IPS-20b (cell line): Measurements from ENCODE around the gene KRTAP10-10.
"Not testable (repeated sequence)": the region's sequence is repeated elsewhere in the genome, so short reads cannot be mapped to it uniquely, and the experiment has no call there.

Experiments
- H3K27ac ChIP-seq: one replicate; pipeline ENCODE4 v1.5.1; 2013; ENCODE audit warnings: low read length
- H3K27me3 ChIP-seq: 2 replicates; pipeline ENCODE4 v1.6.1; 2013; ENCODE audit warnings: mild to moderate bottlenecking, low read length, inconsistent platforms; ENCODE audit not compliant: insufficient read depth
- H3K36me3 ChIP-seq: 2 replicates; pipeline ENCODE4 v1.6.1; 2013; ENCODE audit warnings: low read depth, mild to moderate bottlenecking, inconsistent platforms, low read length, moderate library complexity; ENCODE audit not compliant: insufficient read depth
- H3K4me1 ChIP-seq: 2 replicates; pipeline ENCODE4 v1.6.1; 2013; ENCODE audit warnings: mild to moderate bottlenecking, control low read depth, inconsistent platforms, low read length, moderate library complexity; ENCODE audit not compliant: insufficient read depth
- H3K4me3 ChIP-seq: 2 replicates; pipeline ENCODE4 v1.5.1; 2013; ENCODE audit warnings: mild to moderate bottlenecking, low read length, inconsistent platforms
- H3K9ac ChIP-seq: 2 replicates; pipeline ENCODE4 v1.6.1; 2013; ENCODE audit warnings: low read depth, mild to moderate bottlenecking, inconsistent platforms, low read length, moderate library complexity
- H3K9me3 ChIP-seq: 2 replicates; pipeline ENCODE4 v1.6.1; 2013; ENCODE audit warnings: mild to moderate bottlenecking, low read depth, low read length, inconsistent platforms; ENCODE audit not compliant: insufficient read depth

Gene KRTAP10-10

DNA sequence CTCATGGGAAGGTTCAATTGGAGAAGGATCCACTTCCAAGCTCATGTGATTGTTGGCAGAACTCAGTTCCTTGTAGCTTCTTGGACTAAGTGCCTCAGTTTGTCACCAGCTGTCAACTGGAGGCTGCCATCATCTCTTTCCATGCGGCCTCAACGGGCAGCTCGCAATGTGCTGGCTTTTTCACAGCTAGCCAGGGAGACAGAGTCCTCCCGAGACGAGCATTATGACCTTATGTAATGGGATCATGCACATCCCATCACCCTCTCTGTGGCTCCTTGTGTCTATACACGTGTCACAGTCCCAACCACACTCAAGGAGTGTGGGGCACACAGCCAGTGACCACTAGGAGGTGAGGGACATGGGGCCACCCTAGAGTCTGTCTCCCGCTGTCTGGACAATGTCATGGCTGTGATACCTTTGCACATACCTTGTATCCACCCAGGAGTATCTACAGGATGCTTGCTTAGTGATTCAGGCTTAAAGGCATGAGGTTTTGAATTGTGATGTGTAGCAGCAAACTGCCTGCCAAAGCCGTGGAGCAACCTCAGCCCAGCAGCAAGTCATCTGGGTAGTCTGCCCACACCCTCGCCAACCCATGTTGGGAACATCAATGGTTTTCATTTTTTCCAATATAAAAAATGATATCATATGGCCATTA is 41.0 kb upstream of the KRTAP10-10 start:
- no peak overlapping the region for H3K27ac ChIP-seq
- H3K9ac ChIP-seq = no peak overlapping the region
- peaks cover 13% of the 10 kb centered on the region; the same call in 1 of the 2 replicates for H3K4me1 ChIP-seq
- no peaks in the 10 kb centered on the region for H3K27me3 ChIP-seq
- H3K36me3 ChIP-seq = no peaks in the 10 kb centered on the region
- no peak overlapping the region for H3K4me3 ChIP-seq
- H3K9me3 ChIP-seq = no peaks in the 10 kb centered on the region

DNA sequence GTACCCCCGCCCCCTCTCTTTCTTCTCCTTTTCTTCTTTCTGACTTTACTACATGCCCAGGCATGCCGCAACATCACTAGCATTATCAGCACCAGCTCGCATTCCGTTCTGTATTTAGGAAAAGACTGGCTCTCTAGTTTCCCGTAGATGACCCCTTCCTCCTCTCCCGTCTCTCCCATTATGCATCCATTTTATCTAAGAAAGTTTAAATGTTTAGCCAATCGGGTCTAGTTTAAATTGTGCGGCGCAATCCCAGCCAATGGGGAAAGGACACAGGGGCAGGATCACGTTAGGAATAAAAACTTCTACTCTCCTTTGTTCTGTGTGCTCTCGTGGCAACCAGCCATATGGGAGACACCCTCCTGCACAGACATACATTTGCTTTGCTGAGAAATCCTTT is 39.1 kb upstream of the KRTAP10-10 start:
- H3K27ac ChIP-seq = no peak overlapping the region
- H3K9ac ChIP-seq = peak overlapping the region; percentile 1; the same call in 1 of the 2 replicates
- H3K27me3 ChIP-seq = no peaks in the 10 kb centered on the region
- H3K9me3 ChIP-seq = no peaks in the 10 kb centered on the region
- H3K4me1 ChIP-seq = peaks cover 9% of the 10 kb centered on the region; the same call in 1 of the 2 replicates
- H3K36me3 ChIP-seq = no peaks in the 10 kb centered on the region
- H3K4me3 ChIP-seq = no peak overlapping the region

DNA sequence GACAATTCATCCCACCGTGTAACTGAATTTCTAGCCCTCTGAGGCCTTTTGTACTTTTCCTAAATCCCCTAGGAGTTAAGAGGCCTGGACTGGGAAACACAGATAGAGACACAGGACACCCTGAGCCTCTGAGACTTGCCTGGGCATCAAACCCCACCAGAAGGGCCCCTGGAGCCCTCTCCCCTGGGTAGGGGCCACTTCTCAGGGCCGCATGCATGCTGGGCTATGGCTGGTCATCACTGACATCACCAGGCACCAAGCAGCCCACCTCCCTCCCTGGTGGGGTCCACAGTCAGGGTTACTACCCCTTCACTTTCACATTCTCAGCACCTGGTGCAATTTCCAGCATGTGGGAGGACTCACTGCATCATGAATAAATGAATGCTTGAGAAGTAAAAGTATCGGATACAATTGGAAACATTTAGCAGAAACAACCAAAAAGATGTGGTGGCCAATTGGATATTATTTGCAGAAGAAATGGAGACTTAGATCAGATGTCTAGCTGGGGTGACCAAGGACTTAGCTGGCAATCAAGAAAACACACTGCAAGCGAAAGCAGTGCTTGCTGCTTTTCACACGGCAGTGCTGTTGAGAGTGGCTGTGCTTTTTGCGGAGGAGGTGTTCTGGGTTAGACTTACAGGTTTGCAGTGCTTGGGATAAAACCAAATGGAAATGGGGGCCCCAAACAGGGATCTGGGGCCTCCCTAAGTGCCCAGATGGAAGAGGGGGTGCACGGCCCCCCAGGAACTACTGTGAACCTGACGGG is 37.7 kb upstream of the KRTAP10-10 start:
- Histone ChIP-seq H3K27me3 (no peaks in the 10 kb centered on the region), H3K4me1 (peaks cover 5% of the 10 kb centered on the region; the same call in 1 of the 2 replicates), H3K27ac (no peak overlapping the region), H3K4me3 (no peak overlapping the region), H3K9ac (no peak overlapping the region), H3K36me3 (no peaks in the 10 kb centered on the region), H3K9me3 (peaks cover 2% of the 10 kb centered on the region; the same call in 1 of the 2 replicates)

DNA sequence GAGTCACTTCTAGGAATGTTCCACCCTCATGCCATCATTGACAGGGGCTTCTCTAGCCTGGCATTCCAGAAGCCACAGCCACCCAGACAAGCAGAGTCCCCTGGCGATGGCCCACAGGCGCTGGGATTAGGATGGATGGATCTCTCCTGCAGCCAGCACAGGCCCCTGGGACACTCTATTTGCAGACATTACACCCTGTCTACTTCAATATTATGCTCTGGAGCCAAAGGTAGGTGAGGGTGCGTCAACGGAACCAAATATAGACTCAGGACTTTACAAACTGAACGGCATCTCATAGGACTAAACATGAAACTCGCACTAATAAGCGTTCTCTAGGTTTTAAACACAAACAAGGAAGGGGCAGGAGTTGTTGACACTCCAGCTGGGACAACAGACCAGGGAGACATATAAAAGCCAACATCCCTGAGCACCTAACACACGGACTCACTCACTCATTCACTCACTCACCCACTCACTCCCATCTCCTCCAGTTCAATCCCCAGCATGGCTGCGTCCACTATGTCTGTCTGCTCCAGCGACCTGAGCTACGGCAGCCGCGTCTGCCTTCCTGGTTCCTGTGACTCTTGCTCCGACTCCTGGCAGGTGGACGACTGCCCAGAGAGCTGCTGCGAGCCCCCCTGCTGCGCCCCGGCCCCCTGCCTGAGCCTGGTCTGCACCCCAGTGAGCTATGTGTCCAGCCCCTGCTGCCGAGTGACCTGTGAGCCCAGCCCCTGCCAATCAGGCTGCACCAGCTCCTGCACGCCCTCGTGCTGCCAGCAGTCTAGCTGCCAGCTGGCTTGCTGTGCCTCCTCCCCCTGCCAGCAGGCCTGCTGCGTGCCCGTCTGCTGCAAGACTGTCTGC is 36.8 kb upstream of the KRTAP10-10 start, which contains the start of gene KRTAP10-7:
TSS of gene KRTAP10-7 (plus strand) at position 480 of the 861 bp plus-strand sequence. CDS start at position 505, 25 bp downstream.
- H3K36me3 ChIP-seq, H3K9me3 ChIP-seq, H3K27me3 ChIP-seq, H3K4me3 ChIP-seq, H3K9ac ChIP-seq, H3K27ac ChIP-seq, H3K4me1 ChIP-seq: not testable (repeated sequence)

DNA sequence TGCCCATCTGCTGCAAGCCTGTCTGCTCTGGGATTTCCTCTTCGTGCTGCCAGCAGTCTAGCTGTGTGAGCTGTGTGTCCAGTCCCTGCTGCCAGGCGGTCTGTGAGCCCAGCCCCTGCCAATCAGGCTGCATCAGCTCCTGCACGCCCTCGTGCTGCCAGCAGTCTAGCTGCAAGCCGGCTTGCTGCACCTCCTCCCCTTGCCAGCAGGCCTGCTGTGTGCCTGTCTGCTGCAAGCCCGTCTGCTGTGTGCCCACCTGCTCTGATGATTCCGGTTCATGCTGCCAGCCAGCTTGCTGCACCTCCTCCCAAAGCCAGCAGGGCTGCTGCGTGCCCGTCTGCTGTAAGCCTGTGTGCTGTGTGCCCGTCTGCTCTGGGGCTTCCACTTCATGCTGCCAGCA is 36.1 kb upstream of the KRTAP10-10 start:
- not testable (repeated sequence) for H3K9me3 ChIP-seq, H3K36me3 ChIP-seq, H3K9ac ChIP-seq, H3K4me1 ChIP-seq, H3K4me3 ChIP-seq, H3K27ac ChIP-seq, H3K27me3 ChIP-seq

DNA sequence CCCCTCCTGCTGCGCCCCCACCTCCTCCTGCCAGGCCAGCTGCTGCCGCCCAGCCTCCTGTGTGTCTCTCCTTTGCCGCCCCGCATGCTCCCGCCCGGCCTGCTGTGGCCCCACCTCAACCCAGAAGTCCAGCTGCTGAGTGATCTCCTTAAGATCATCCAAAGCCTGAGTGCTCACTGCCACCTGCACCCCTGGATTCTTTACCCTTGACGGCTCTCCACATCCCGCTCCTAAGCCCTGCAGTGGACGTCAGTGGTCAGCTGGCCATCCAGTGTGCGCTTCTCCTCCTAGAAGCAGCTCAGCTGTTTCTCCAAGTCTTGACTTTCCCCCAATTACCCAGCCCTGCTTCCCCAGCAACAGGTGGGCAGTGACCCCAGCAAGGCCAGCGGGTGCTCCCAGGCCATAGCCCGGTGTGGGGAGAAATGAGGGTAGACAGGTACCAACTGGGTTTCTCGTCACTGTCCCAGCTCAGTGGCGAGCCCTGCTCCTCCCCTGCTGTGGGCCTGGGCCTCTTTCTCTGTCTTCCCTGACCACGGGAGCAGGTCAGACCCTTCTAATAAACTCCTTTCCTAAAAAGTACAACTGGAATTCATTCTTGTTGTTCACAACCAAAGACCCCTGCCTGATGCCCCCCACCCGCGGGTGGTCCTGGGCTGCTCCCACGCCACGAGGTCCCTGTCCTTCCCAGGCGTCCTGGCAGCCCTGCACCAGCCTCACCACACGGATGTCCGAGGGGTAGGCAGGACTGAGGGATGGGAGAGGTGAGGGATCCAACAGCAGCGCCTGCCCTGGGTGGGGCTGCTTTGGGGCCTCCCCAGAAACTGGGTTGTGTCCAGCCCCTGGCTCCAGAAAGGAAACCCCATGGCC is 35.3 kb upstream of the KRTAP10-10 start:
- Histone ChIP-seq H3K9ac (no peak overlapping the region), H3K27ac (no peak overlapping the region), H3K9me3 (peaks cover 4% of the 10 kb centered on the region; the same call in 1 of the 2 replicates), H3K36me3 (no peaks in the 10 kb centered on the region), H3K4me1 (peaks cover 5% of the 10 kb centered on the region; the same call in 1 of the 2 replicates), H3K27me3 (no peaks in the 10 kb centered on the region), H3K4me3 (no peak overlapping the region)

DNA sequence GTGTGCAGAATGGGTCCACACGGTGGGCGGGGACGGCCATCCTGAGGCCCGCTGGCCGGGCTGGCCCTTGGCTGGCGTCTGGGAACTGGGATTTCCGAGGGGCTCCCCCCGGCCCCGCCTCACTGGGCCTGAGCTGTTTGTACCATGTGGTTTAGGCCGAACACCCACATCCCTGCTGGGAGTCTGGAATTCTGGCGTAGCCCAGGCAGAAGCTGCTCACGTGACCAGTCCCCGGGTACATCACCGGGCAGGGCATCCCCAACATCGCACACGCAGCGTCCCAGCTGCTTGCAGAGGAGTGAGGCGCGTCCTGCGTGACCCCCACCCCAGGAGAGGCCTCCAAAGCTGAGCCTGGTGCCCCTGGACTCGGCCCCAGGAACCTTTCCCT is 34.7 kb upstream of the KRTAP10-10 start:
- Histone ChIP-seq H3K4me3 (no peak overlapping the region), H3K27ac (no peak overlapping the region), H3K9me3 (peaks cover 4% of the 10 kb centered on the region; the same call in 1 of the 2 replicates), H3K36me3 (no peaks in the 10 kb centered on the region), H3K9ac (no peak overlapping the region), H3K27me3 (no peaks in the 10 kb centered on the region), H3K4me1 (peaks cover 5% of the 10 kb centered on the region; the same call in 1 of the 2 replicates)

DNA sequence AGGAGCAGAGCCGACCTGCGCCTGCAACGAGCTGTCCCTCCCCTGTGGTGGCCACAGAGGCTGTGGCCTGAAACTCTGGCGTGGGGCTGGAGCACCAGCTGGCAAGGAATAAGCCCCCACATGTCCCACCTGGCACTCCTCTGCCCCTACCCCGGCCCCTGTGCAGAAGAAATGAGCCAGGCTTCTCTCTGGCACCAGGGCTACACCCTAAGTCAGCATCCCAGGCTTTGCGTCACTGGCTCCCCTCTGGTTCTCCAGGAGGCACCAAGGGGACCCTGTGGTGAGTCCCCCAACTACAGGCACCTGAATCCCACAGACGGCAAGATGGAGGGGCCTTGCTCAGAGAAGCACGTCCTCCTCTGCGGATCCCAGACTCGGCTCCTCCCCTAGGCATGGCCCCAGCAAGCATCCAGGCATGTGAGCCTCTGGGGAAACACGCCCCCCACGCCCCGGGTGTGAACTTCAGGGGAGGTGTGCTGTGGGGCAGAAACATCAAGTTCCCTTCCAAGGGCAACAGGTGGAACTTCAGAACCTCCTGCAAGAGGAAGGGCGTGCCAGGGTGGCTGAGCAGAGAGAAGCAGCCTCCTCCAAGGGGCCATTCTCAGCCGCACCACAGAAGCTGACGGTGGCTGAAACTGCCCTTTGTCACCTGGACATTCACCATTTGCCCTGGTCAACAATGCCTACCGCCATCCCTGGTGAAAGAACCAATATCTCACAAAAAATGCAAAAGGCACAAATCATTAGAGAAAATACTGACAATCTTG is 33.9 kb upstream of the KRTAP10-10 start:
- Histone ChIP-seq H3K4me3 (no peak overlapping the region), H3K36me3 (no peaks in the 10 kb centered on the region), H3K27ac (no peak overlapping the region), H3K9me3 (peaks cover 4% of the 10 kb centered on the region; the same call in 1 of the 2 replicates), H3K4me1 (peaks cover 4% of the 10 kb centered on the region; the same call in 1 of the 2 replicates), H3K9ac (no peak overlapping the region), H3K27me3 (no peaks in the 10 kb centered on the region)

DNA sequence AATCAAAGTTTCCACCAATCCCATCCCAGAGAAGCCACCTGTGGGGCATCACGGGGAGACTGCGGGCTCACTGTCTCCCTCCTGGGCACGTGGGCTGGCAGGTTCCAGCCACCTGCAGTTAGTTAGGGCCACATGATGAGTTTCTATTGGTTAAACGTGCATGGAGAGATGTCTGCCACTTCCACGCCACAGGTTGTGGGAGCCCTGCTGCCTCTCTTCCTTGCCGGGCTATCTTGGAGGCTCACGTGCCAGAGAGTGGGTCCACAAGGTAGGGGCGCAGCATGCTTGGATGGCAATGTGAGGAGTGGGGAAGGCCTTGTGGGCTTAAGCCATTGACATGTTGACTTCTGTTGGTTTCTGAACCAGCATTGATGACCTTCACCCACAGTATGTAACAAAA is 33.2 kb upstream of the KRTAP10-10 start:
- H3K27ac ChIP-seq = no peak overlapping the region
- no peaks in the 10 kb centered on the region for H3K27me3 ChIP-seq

DNA sequence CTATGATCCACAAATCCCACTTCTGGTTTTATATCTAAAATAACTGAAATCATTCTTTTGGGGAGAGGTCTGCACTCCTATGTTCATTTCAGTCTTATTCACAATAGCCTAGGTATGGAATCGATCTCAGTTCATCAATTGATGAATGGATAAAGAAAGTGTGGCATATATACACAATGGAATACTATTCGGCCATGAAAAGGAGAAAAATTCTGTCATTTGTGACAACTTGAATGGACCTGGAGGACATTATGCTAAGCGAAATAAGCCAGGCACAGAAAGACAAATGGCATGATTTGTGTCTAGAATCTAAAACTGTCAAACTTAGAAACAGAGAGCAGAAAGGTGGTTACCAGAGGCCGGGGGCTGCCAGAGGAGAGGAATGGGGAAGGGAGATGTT is 30.7 kb upstream of the KRTAP10-10 start:
- peaks cover 18% of the 10 kb centered on the region for H3K9me3 ChIP-seq
- H3K9ac ChIP-seq = no peak overlapping the region
- no peaks in the 10 kb centered on the region for H3K36me3 ChIP-seq
- no peaks in the 10 kb centered on the region for H3K4me1 ChIP-seq
- H3K4me3 ChIP-seq = no peak overlapping the region
- no peak overlapping the region for H3K27ac ChIP-seq
- no peaks in the 10 kb centered on the region for H3K27me3 ChIP-seq

More for the DNA sequence above, 33.2 kb upstream of the KRTAP10-10 start:
- H3K4me1 ChIP-seq = no peaks in the 10 kb centered on the region
- no peak overlapping the region for H3K4me3 ChIP-seq
- H3K36me3 ChIP-seq = no peaks in the 10 kb centered on the region
- no peak overlapping the region for H3K9ac ChIP-seq
- H3K9me3 ChIP-seq = peaks cover 4% of the 10 kb centered on the region; the same call in 1 of the 2 replicates
